SK-N-DZ (cell line): Measurements from ENCODE around the gene HSF2.
"Not testable (repeated sequence)": the region's sequence is repeated elsewhere in the genome, so short reads cannot be mapped to it uniquely, and the experiment has no call there.

Source experiments
- DNase-seq: peaks from one replicate; pipeline ENCODE4 v3.0.0-alpha.2; 2015; ENCODE audit warnings: low spot score
- small RNA-seq, 2 experiments: library from RNA; depleted of rRNA; stranded (forward); fragments of <200 nt; gene quantifications; one replicate each; pipeline ENCODE3, GENCODE V24; 2014

Gene HSF2

GRCh38 chr6:122454673-122455072, 55.2 kb downstream of the HSF2 start:
- no peak for DNase-seq

GRCh38 chr6:122455116-122455515, 55.7 kb downstream of the HSF2 start:
- DNase-seq: not testable (repeated sequence)

- no peak for DNase-seq
These were observed 58.6 kb downstream of the HSF2 start for GRCh38 chr6:122458087-122458486.

- no peak for DNase-seq
These were observed 59.8 kb downstream of the HSF2 start for GRCh38 chr6:122459240-122459639.

- not testable (repeated sequence) for DNase-seq
These were observed 60.5 kb downstream of the HSF2 start for GRCh38 chr6:122459865-122460416.

GRCh38 chr6:122461885-122462284, 62.4 kb downstream of the HSF2 start:
- no peak for DNase-seq

- peak; percentile 93 for DNase-seq
These were observed 71.9 kb downstream of the HSF2 start, which contains the start of gene SERINC1 for GRCh38 chr6:122471107-122472021. SERINC1 (minus strand) TSS chr6:122471807; CDS start chr6:122471737, 70 bp downstream.

- no peak for DNase-seq
These were observed 72.5 kb downstream of the HSF2 start for GRCh38 chr6:122472022-122472340.

GRCh38 chr6:122476131-122476530, 76.7 kb downstream of the HSF2 start:
- DNase-seq: peak; percentile 25

GRCh38 chr6:122482750-122483080, 83.3 kb downstream of the HSF2 start:
- no peak for DNase-seq

Small RNA genes lying within 50 kb of the gene (small RNA-seq; reads per million reads assigned to genes)
- 0 reads per million in 2 experiments for gene Z99129.1
